GM20431 (cell line): Measurements from ENCODE around the gene C10orf67.

ENCODE experiments used
- in situ Hi-C: fragments of 300-500 bp; cut with MseI, MboI; formaldehyde crosslinking; loops from one replicate; pipeline ENCODE4 v1.15.0; 2020; ENCODE audit warnings: low sequenced_read_pairs; ENCODE audit not compliant: unreplicated experiment

The C10orf67 gene

DNA sequence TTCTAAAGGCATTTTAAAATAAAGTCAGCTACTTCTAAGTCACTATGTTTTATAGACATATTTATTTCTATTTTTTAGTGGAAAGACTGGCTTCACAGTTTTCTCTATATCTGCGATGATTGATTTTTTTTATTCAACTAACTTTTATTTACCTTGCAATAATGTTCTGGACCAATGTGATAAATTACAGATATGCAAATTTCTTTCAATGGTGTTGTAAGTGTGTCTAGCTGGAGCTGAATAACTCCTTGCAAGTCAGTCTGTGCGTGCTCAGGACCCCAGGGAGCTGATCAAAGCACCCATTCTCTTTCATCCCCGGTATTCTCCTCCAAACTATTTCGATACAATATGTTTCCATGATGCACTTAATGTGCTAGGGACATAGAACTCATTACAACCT, 142.8 kb downstream of the C10orf67 start:
- in situ Hi-C loops: no loop called here

GRCh38 chr10:23200997-23201652, 143.5 kb downstream of the C10orf67 start:
- in situ Hi-C loops: no loop called here

- in situ Hi-C loops: no loop called here
Measured at GRCh38 chr10:23200586-23200985, 144.0 kb downstream of the C10orf67 start.

GRCh38 chr10:23199768-23200511, 144.7 kb downstream of the C10orf67 start:
- in situ Hi-C loops: no loop called here

DNA sequence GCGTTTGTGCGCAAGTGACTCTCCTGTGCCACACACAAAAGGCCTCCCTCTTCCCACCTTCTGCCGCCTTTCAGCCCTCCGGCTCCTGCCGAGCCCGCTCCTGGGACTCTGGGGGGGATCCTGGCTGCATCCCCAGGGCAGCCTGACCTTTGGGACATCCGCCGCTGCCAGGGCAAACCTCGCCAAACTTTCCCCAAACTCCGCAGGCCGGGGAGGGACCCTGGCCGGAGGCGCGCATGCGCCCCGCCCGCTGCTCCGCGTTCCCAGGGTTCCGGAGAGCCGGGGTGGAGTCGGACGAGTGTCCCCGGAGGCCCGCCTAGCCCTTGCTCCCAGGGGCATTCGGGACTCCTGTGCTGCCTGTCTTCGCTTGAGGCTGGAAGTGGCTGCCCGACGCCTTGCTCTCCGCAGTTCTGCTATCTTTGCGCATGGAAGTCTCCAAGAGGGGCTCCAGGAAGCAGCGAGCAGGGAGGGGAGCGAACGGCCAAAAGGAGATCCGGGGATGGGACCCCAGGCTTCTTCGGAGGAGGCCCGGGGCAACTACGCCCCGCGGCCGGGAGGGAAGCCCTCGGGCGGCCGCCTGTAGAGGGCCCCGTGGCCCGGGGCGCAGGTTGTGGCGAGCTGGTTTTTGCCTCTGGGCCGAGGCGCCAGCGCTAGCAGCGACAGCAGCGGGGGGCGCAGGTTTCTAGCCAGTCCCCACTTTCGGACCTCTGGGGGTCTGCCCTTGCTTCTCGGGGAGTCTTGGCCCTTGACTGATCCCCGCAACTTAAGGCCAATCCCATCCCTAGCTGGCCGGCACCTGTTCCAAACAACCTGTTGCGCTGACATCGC, 145.4 kb downstream of the C10orf67 start:
- in situ Hi-C loops: no loop called here

DNA sequence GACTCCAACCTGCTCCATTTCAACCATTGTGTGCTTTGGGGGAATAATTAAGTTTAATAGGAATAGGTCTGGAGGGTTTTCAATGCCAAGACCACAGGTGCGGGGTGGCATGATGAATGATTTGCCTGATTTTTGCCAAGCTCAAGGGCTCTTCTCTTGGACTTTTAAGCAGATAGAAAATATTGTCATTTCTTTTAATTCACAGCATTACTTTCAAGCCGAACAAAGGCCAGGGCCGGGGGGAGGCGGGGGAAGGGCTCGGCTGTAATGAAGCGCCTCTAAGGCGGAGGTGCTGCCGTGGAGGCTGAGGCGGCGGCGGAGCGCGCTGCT, 146.0 kb downstream of the C10orf67 start:
- in situ Hi-C loops: no loop called here

DNA sequence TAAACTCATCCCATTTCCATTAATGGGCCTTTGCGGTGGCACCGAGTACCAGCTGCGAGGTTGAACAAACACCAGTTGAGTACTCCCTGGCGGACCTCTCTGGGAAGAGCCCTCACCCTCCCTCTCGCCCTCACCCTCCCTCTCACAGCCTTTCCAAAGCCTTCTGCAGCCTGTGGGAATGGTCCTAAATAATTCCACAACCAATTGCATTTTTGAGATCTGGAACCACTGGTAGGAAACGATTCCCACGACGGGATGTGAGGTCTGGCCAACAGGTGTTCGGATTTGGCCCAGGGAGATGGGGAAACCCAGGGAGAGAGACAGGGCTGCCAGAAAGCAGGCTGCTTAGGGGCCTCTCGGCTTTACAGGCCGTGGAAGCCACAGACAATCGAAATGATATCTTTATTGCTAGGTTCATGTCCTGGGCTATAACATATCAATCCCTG, 147.2 kb downstream of the C10orf67 start:
- in situ Hi-C loops: no loop called here

- in situ Hi-C loops: no loop called here
Measured at GRCh38 chr10:23196915-23197314, 147.7 kb downstream of the C10orf67 start.

DNA sequence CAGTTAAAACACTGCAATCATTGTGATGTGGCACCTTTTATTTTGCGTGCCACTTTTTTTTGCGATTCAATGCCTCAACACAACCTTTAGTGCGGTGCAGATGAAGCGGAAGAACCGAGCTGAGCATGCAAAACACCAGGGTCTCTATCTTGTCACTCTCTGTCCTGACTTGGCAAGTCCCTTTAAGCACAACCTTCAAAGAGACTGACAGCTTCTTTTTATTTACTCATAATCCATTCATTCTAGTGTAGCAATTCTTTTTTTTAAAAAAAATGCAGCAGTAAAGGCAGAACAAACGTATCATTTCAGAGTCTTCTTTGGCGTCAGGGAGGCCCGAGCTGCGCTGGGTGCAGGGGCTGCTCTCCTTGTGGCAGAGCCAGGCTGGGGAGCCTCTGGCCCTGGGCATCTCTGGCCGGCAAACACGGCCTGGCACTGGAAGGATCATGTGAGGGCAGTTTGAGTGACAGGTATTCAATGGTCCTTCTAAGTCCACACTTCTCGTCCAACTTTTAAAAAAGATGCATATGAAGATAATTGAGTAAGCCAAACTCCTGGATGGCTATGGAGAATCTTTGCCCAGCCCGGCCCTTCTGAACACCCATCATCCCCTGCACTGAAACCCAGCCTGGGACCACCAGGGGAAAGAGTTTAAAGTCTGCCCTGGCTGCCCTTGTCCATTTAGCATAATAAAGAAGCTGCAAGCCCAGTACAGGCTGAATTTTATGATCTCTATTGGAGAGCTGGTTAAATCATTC, 148.6 kb downstream of the C10orf67 start:
- in situ Hi-C loops: no loop called here

DNA sequence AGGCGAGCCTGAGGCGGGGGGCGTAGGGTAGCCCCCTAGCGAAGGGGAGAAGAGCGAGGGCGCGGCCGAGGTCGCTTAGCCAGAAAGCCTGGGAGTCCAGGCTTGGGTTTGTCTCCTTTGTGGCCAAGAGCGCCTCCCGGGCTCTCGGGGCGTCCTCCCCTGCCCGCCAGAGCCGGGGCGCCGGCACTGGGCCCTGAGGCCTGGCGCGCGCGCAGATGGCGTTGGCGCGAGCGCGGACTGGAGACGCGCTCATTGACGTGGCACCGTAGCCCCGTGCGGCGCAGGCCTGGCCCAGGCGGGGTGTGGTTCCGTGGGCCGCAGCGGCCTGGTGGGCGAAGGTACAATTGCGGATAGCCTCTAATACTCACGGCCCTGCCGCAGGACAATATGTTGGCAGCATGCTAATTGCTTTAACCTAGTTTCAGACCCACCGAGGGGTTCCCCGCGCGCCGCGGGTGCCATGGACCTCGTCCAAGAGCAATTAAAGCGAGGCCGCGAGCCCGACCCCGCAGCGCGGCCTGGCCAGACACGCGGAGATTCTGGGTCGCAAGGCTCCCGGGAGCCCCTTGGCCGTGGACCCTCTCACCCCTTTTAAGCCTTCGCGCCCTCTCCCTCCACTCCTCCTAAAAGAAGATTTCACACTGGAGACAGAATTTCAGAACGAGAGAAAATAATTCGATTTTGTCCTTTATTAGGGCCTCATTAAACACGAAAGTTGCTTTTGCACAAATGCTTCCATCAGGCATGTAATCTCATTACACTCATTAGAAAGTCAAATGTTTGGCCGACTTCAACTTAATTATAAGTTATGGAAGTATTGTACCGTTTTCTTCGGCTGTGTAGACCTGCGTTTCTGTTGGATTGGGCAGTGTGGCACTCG, 149.4 kb downstream of the C10orf67 start:
- in situ Hi-C loops: no loop called here

- in situ Hi-C loops: no loop called here
Measured at GRCh38 chr10:23194471-23194965, 150.1 kb downstream of the C10orf67 start.

DNA sequence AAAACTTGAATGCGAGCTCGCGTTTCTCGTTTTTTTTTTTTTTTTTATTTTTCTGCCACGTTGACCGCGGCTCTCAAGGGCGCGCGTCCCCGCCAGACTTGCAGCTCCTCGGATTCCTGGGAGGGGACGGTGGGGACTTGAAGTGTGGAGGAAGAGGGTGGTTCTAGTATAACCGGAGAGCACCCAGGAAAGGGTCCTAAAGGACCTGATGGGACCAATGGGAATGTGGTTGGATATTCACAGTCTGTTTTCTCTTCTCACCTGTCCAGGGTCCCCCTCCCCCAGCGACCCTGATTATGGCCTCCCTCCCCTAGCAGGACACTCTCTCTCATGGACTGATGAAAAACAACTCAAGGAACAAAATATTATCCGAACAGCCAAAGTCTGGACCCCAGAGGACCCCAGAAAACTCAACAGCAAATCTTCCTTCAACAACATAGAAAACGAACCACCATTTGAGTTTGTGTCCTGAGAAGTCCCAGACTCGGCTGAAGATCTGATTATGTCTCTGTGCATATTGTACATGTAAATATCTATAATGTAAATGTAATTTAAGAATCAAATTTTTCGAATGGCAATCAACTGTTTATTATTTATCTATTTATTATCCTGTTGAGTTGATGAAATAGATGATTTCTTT, 151.0 kb downstream of the C10orf67 start:
- in situ Hi-C loops: no loop called here

- in situ Hi-C loops: no loop called here
Measured at GRCh38 chr10:23192712-23193434, 151.7 kb downstream of the C10orf67 start.

DNA sequence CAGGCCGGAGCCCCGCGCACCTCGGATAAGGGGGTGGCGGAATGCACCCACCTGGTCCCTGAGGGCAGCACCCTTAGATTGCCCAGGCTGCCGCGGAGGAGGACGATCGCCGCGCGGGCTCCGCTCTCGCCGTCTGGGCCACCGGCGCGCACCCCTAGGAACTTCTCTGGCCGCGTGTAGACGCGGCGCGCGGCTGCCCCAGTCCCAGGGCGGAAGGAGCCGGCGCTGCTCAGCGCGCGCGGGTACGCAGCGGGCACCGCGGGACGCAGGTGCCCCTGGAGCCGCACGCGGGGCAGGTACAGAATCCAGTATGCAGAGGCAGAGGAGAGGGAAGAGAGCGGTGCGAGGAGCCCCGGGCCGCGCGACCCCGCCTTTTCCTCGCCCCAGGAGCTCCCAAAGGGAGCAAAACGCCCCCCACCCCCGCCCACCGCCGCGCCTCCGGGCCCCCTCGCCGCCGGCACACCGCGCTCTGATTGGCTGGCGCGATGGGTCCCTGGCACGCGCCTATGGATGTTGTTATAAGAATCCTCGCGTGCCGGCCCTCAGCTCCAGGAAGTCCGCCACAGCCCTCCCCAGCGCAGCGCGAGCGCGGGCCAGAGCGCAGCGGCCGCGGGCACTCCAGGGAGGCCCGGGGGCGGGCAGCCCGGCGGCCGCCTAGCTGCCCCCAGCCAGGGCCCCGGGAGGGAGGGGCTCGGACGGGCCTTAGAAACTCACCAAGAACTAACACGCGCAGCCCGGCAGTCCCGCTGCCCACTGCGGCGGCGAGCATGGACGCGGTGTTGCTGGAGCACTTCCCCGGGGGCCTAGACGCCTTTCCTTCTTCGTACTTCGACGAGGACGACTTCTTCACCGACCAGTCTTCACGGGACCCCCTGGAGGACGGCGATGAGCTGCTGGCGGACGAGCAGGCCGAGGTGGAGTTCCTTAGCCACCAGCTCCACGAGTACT, 152.6 kb downstream of the C10orf67 start, which contains the start of gene PTF1A:
Gene PTF1A (plus strand): TSS at position 549 of the 948 bp plus-strand sequence. CDS start 219 bp downstream, at position 768.
- in situ Hi-C loops: no loop called here

GRCh38 chr10:23190872-23191763, 153.5 kb downstream of the C10orf67 start:
- in situ Hi-C loops: no loop called here

GRCh38 chr10:23189024-23189423, 155.6 kb downstream of the C10orf67 start:
- in situ Hi-C loops: no loop called here
